ENCODE data around the gene RAVER2.
A peak's percentile ranks its signal among the peaks of the same experiment; 100 is the strongest.
"Not testable (repeated sequence)": the region's sequence is repeated elsewhere in the genome, so short reads cannot be mapped to it uniquely, and the experiment has no call there.

RAVER2 gene, protein sequence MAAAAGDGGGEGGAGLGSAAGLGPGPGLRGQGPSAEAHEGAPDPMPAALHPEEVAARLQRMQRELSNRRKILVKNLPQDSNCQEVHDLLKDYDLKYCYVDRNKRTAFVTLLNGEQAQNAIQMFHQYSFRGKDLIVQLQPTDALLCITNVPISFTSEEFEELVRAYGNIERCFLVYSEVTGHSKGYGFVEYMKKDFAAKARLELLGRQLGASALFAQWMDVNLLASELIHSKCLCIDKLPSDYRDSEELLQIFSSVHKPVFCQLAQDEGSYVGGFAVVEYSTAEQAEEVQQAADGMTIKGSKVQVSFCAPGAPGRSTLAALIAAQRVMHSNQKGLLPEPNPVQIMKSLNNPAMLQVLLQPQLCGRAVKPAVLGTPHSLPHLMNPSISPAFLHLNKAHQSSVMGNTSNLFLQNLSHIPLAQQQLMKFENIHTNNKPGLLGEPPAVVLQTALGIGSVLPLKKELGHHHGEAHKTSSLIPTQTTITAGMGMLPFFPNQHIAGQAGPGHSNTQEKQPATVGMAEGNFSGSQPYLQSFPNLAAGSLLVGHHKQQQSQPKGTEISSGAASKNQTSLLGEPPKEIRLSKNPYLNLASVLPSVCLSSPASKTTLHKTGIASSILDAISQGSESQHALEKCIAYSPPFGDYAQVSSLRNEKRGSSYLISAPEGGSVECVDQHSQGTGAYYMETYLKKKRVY

DNA sequence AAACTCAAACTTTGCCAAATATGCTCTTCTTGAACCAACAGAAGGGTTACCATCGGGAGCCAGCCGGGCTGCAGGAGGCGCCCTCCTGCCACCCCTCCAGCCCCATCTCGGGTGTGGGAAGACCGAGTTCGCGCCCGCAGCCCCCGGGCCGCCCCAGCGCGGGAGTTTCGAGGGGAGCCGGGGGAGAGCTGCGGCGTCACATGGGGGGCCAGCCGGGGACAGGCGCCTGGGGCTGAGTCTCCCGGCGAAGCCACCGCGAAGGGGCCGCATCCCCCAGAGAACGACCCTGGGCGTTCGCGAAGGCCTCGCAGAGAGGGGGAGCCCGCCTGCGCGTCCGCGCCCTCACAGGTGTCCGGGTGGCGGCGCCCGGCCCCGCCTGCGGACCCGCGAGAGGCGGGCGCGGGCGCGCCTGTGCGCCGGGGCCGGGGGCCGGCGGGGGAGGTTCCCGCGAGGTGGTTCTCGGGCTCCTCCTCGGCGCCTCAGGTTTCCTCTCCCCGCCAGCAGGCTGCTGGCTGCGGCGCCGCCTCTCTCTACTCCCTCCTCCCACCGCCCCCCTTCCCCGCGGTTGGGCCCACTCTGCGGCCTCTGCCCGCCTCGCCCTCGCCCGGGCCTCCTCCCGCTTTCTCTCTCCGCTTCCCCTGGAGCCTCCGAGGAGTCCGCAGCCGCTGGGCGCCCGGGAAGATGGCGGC is at the start of gene RAVER2:
TSS of gene RAVER2 (plus strand) at position 584 of the 689 bp plus-strand sequence. CDS start at position 682, 98 bp downstream.
- DNase-seq (ENCODE audit: low read depth in 2 of 2): peak; percentile 24 to 25

DNA sequence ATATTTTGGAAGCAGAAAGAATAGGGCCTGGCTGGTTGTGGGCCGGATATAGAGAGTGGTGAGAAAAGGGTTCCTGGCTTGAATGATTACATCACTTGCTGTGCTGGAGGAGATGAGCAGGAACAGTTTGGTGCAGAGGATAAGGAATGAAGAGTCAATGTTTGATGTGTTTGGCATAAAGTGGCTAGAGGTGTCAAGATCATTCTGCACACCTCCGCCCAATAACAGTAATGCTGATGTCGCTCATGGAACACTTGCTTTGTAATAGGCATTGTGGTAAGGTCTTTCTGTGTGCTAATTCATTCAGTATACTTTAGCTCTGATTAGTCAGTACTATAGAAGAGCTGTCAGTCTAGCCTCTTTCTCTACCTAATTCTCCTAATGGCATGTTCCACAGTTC is 48.0 kb upstream of the RAVER2 start:
- DNase-seq (ENCODE audit: low read depth in 2 of 2): no peak

DNA sequence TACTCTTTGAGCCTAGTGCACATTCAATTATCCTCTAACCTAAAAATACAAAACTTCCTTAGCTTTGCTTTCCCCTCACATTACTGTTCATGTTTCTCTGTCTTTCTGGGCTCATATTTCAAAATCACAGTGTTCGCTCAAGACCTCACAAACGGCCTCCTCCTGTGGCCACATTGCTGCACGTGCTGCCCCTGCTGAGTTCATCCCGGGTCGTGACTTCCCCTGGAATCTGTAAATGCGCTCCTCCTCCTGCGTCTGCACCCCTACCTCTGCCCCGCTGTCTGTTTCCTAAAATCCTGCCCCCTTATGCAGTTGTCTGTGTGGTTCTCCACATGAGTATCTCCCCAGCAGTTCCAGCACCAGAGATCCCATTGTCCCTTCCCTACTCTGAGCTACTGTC is 45.5 kb upstream of the RAVER2 start:
- no peak for DNase-seq (ENCODE audit: low read depth in 2 of 2)

DNA sequence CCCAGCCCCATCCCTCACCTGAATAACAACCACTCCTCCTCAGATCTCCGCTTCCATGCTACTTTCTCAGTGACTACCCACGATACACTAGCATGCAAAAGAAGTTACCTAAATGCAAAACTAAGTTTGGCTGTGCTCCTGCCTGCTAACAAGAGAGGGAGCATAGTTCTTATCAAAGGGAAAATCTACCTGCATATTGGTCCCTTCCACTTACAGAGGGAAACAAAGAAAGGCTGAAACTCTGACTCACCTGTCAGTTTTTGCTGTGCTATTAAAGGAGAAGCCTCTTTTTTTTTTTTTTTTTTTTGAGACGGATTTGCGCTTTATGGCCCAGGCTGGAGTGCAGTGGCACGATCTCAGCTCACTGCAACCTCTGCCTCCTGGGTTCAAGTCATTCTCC is 43.8 kb upstream of the RAVER2 start:
- no peak for DNase-seq (ENCODE audit: low read depth in 2 of 2)

DNA sequence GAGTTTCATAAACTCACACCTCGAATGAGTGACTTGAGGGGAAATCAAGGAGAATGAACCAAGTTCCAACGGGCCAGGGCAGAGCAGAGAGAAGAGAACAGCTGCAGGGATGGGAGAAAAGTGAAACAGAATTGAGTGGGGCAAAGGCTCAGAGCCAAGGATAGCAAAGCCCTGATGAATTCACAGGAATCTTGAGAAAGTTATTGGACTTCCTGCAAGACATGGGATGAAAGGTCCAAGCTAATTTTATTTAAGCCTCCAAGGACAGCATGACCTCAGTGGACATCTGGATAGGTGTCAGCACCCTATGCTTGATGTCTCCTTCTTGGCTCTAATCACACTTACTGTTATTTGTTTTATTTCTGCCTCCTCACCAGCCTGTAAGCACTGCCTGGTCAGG is 43.0 kb upstream of the RAVER2 start:
- DNase-seq (ENCODE audit: low read depth in 2 of 2): no peak

DNA sequence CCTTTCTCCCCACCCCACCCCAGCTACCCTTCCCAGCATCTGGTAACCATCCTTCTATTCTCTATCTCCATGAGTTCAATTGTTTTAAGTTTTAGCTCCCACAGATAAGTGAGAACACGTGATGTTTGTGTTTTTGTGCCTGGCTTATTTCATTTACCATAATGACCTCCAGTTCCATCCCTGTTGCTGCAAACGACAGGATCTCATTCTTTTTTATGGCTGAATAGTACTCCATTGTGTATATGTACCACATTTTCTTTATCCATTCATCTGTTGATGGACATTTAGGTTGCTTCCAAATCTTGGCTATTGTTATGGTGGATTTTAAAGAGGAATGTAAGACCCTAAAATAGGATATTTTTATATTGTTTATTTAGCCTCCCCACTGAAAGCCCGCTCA is 42.2 kb upstream of the RAVER2 start:
- DNase-seq (ENCODE audit: low read depth in 2 of 2): not testable (repeated sequence)

DNA sequence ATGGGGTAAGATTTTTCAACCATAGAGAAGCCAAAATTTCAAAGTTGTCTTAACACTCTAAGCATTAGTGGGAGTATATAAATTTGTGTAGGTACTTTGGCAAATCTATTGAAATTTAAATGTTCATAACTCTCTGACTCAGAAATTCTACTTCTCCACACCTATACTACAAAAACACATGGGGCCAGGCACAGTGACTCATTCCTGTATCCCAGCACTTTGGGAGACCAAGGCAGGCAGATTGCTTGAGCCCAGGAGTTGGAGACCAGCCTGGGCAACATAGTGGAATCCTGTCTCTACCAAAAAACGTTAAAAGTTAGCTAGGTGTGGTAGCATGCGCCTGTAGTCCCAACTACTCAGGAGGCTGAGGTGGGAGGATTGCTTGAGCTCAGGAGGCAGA is 41.3 kb upstream of the RAVER2 start:
- no peak for DNase-seq (ENCODE audit: low read depth in 2 of 2)

DNA sequence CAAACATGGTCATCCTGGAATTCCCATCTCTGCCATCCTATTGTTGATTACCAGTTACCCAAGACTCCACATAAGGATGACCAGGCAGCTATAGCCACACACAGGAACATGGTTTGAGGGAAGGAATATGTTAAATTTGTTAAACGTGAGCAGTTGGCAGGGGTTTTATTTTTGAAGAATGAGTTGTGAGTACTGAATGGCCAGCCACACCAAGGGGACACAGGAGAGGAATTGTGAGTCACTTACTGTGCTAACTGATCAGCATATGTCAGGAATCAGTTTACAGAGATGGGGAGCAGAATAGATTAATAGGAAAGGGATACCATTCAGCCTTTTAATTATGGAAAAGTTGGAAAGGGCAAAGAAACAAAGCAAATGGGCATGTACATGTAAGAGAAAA is 39.3 kb upstream of the RAVER2 start:
- no peak for DNase-seq (ENCODE audit: low read depth in 2 of 2)

DNA sequence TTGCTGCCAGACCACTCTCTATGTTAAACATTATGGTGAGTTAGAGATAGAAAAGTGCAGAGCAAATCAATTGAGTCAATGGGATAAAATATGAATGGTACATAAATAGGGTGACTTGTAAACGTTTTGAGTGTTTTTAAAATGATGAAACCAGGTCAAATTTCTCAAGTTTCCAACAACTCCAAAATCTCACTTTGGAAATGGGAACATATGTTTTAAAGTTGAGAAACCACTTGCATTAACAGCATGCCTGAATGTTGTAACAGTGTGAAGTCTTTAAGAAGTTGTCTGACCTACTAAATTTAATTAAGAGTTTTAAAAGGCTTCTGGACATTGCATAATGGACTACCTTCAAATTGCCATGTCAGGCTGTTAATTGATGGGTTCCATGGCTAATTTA is 33.6 kb upstream of the RAVER2 start:
- DNase-seq (ENCODE audit: low read depth in 2 of 2): no peak

DNA sequence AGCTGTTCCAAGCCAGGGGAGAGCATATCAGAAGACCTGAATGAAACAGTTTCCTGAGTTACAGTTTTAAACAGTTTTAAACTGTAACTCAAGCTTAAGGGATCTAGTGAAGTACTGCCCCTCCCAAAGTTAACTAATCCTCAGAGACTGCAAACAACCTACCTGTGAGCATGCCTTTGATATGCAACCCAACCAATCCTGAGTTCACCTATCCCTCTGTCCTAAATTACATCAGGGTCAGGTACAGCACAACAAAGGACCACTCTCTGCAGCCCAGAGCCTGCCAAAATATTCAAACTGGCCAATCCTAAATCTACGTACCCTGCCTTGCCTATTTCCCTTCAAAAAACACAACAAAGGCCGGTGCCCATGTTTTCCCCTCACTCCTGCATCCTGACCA is 32.8 kb upstream of the RAVER2 start:
- no peak for DNase-seq (ENCODE audit: low read depth in 2 of 2)

DNA sequence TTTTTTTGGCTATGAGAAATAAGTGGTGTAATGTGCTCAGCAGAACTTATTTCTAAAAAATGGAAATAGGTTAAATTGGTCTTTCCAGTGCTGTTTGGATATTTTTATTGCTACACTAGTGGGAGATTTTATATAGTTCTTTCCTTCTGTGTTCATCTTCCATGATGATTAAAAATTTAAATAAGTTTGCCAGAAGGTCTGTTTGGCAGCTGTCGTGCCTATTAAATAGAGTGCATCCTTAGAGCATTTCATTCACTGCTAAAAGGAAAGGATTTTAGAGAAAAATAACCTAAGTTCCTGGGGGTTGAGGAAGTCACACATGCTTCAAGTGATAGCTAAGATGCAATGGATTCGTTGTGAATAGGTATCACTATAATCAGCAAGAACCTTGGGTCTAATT is 29.7 kb upstream of the RAVER2 start:
- no peak for DNase-seq (ENCODE audit: low read depth in 2 of 2)

DNA sequence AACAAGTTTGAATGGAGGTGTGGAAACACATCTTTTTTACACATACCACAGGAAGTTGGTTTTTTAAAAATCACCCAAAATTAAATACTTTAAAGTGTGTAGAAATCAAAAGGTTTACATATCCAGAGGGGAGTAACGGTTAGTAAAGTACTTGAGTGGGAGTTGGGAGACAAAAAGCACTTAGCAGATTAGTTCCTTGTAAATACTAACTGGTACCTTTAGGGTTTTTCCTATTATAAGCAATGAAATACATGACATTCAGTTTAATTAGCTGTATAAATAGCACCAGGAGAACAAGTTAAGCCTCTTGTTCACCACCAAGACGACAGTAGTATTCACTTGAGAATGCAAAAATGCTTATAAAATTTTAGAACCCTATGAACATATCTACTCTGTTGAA is 23.7 kb upstream of the RAVER2 start:
- DNase-seq (ENCODE audit: low read depth in 2 of 2): no peak

DNA sequence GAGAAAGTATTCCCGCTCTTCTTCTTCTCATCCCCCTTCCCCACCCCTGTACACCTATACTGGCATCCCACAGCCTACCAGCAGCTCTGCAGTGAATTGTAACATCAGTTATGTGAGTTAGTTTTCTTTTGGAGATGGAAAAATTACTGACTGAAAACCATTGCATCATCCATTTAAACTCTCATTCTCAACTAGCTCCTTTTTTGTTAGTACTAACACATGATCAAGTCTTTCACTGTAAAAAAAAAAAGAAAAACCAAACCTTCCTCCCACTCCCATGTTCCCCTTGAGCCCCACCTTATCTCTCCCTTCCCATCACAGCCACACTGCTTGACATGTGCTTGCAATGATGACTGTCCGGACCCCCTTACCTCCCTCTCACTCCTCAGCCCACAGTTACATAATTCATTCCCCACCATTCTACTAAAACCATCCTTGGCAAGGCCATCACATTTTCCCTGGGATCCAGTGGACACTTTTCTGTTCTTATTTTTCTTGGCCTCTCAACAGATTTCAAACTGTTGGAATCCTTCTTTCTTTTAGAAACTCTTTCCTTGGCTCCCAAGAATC is 23.2 kb upstream of the RAVER2 start:
- no peak for DNase-seq (ENCODE audit: low read depth in 2 of 2)

DNA sequence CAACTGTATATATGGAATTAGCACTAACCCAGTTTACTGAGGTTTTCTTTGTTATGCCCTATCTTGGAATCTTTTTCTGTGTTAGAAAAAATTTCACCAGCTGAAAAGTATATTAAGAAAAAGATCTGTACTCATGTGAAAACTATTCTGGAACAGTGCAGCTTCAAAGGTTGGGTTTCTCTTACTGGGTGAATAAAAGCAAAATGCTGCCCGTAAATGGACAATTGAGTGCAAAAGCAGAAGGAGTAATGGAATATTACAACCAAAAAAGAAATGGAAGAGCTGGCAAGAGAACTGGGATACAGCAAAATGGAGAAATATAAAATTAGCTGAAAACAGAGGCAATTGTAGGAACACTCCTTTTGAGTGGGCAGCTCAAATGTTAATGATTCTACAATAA is 17.0 kb upstream of the RAVER2 start:
- no peak for DNase-seq (ENCODE audit: low read depth in 2 of 2)

DNA sequence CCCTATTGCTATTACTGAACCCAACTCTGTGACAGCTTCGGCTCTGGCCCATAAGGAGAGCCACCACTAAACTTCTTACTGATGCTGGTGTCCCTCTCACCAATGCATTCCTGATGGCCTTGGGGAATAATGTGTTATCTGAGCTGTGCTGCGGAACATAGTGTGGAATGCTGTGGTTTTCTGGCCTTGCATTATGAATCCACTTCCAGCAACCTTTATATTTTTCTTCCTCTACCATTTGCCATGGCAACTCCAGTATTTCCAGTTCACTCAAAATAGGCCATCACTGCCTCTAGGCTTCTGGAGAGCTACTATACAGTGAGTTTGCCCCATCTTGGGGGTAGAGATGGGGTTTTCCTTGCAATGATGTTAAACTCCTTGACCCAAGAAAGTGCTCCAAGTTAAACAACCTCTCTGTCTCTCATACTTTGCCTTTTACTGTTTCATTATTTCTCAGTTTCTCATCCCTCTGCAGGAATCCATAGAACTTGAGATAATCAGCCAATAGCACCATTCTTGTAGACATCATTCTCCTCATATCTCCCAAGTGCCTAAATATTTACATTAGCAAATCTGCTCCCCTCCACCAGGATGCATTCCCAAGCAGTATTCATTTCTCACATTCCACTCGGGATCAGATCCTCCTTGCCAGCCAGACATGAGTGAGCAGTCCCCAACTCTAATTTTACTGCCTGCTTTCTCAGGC is 11.1 kb upstream of the RAVER2 start:
- DNase-seq (ENCODE audit: low read depth in 2 of 2): no peak

DNA sequence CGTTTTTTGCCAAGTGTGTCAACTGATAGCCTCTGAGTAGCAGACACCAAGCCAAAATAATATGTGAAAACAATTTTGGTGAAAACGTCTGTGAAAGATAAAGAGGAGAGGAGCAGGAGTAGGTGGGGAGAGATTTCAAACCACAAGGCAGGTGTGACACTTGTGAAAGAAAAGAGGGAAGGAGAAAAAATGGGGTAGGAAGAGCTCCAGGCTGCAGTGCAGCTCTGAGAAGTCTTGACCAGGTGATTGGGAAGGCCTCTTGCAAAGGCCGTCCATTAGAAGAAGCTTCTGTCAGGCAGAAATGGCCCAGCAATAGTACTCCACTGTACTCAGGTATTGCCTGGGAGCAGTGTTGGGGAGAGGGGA is 10.6 kb upstream of the RAVER2 start:
- DNase-seq (ENCODE audit: low read depth in 2 of 2): no peak

DNA sequence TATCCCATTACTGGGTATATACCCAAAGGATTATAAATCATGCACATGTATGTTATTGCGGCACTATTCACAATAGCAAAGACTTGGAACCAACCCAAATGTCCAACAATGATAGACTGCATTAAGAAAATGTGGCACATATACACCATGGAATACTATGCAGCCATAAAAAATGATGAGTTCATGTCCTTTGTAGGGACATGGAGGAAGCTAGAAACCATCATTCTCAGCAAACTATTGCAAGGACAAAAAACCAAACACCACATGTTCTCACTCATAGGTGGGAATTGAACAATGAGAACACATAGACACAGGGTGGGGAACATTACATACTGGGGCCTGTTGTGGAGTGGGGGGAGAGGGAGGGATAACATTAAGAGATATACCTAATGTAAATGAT is 4.2 kb upstream of the RAVER2 start:
- DNase-seq (ENCODE audit: low read depth in 2 of 2): not testable (repeated sequence)

DNA sequence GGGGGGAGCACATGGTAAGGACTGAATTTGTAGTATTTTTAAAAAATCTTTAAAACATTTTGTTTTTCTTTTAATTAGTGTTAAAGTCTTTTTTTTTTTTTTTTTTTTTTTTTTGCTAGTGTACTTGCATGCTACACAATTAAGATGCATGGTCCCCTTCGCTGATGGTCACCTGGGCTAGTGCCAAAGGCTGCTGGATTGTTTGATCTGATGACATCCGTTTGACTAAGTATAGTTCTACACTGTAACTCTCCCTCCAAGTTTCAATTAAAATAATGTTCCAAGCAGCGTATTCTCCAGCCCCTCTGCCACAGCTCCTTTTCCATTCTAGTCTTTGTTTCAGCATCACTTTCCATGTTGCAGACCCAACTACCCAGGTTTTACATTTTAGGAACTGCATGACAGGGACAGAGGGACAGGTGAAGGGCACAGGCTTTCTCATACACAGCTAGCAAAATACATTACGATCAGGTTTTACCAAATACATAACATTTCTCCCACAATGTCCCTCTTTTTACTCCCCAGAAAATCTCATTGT is 852 bp upstream of the RAVER2 start:
- DNase-seq (ENCODE audit: low read depth in 2 of 2): no peak

DNA sequence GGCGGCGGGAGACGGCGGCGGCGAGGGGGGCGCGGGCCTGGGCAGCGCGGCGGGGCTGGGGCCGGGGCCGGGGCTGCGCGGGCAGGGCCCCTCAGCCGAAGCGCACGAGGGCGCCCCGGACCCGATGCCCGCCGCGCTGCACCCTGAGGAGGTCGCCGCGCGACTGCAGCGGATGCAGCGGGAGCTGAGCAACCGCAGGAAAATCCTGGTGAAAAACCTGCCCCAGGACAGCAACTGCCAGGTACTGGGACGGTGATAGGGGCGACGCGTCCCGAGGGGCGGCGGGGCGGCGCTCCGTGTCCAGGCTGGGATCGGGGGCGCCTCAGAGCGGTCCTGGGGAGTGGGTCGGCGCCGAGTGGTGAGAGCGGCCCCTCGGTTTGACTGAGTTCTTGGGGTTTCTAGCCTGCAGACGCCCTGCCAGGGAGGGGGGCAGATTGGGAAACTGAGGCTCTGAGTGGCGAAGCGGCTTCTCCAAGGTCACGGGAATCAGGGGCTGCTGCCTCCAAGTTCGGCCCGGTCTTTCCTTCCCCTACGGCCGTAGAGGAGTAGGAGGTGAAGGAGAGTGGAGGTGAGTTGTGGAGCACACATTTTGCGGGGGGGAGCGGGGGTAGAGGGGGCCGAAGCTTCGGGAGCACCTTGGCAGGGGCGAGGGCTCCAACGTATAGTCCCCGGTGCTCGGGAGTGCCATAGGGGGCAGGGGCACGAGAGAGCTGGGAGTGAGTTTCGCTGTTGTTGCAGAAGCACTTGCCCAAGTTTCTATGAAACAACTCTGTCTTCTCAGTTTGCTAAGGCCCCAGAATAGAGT is 508 bp downstream of the RAVER2 start:
- peak in 1 of 2 donors; percentile 5 for DNase-seq (ENCODE audit: low read depth in 2 of 2)

DNA sequence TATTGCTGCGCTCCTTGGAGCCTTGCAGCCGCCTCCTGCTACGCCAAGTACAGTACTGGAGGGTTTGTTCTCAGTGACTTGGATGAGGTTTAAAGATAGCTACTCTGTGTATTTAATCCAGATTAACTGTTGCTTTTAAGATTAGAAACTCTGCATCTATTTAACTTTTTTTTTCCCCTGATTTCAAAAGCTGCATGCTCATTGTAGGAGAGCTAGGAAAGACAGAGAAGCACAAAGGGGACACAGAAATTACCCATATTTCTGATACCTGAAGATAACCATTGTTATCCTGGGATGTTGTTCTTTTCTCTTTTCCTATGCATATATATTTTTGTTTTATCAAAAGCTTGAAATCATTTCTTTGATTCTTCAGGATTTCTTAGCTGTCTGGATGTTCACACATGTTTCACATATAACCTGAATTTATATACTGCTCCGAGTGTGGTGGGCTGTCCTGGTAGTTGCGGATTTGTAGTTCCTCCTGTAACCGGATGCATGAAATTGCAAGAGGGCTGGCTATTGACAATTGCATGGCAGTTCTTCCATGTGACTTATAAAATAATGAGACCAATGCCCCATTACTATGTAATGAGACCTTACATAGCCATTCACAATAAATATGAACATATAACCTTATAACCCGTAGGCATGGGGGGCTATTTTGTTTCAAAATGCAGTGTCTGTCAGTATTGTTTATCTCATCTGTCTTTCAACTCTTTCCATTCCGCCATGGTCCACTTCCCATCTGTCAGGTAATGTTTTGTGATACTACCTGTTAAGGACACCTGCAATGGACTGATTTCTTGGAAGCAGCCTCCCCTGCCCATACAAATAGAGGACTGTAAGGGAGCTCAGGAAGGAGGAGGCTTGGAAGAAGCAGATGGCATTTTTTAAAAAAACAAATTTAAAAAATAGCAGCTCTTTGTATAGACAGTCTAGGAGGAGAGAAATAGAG is 1.4 kb downstream of the RAVER2 start:
- DNase-seq (ENCODE audit: low read depth in 2 of 2): no peak

All from activated CD4-positive, alpha-beta T cell treated with anti-CD3 and anti-CD28 coated beads for 24 hours (primary cell).